ENCODE results near the gene ANKMY1. TPM values are rescaled to one million over a fixed set of nuclear protein-coding genes. Genes with fewer than 3 reads are reported as not detected.

Gene ANKMY1
- total RNA-seq, 4 donors from 2014 or later = 7.0 to 12.0 (median 8.9) TPM

GRCh38 chr2:240597419-240598181 lies 39.8 kb upstream of the ANKMY1 start:
- Histone ChIP-seq H3K4me1 (peaks cover 0 to 47% (median 0%) of the 10 kb centered on the region in 3 donors), H3K4me3 (no peak overlapping the region), H3K36me3 (peaks cover 0 to 96% of the 10 kb centered on the region in 2 donors), H3K27me3 (no peaks in the 10 kb centered on the region), H3K27ac (peak overlapping the region in 1 of 4 donors; percentile 53), H3K9me3 (no peaks in the 10 kb centered on the region)
- ATAC-seq = no peak
- no peak for TF ChIP-seq POLR2A (IDR thresholded peaks at IDR 0.05)
- TF ChIP-seq EP300 (IDR thresholded peaks at IDR 0.05) = no peak
- TF ChIP-seq POLR2AphosphoS5 (IDR thresholded peaks at IDR 0.05) = no peak
- TF ChIP-seq, protein P1, sequence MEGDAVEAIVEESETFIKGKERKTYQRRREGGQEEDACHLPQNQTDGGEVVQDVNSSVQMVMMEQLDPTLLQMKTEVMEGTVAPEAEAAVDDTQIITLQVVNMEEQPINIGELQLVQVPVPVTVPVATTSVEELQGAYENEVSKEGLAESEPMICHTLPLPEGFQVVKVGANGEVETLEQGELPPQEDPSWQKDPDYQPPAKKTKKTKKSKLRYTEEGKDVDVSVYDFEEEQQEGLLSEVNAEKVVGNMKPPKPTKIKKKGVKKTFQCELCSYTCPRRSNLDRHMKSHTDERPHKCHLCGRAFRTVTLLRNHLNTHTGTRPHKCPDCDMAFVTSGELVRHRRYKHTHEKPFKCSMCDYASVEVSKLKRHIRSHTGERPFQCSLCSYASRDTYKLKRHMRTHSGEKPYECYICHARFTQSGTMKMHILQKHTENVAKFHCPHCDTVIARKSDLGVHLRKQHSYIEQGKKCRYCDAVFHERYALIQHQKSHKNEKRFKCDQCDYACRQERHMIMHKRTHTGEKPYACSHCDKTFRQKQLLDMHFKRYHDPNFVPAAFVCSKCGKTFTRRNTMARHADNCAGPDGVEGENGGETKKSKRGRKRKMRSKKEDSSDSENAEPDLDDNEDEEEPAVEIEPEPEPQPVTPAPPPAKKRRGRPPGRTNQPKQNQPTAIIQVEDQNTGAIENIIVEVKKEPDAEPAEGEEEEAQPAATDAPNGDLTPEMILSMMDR (IDR thresholded peaks at IDR 0.05) = no peak
- 100% methylated on average over 1 of the region's 22 CpGs; no CpG with 5 or more reads in 1 of the 2 donors for WGBS, 2 donors (ENCODE audit: low coverage in 1 of 2)

DNA sequence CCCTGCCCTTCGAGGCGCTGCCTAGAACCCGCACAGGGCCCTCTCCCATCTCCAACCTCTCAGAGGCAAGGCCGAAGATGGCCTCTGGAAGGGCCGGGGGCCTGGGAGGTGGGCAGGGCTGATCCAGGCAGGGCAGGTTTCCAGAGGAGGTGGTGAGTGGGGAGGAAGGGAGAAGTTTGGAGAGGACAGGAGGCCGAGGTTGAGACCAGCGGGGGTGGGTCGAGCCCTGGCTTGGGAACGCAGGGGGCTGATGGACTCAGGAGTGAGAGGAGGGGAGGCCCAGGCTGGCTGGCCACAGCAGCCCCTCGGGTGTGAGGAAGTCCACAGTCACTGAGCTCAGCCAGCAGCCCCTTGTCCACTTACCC lies 39.2 kb upstream of the ANKMY1 start:
- H3K9me3 ChIP-seq = no peaks in the 10 kb centered on the region
- TF ChIP-seq, protein P1 (IDR thresholded peaks at IDR 0.05) = no peak
- TF ChIP-seq POLR2AphosphoS5 (IDR thresholded peaks at IDR 0.05) (no peak), EP300 (IDR thresholded peaks at IDR 0.05) (no peak), POLR2A (IDR thresholded peaks at IDR 0.05) (no peak)
- peaks cover 0 to 96% of the 10 kb centered on the region in 2 donors for H3K36me3 ChIP-seq
- H3K4me1 ChIP-seq = peaks cover 0 to 47% (median 0%) of the 10 kb centered on the region in 3 donors
- no peaks in the 10 kb centered on the region for H3K27me3 ChIP-seq
- ATAC-seq = no peak
- WGBS, 2 donors (ENCODE audit: low coverage in 1 of 2) = 88% methylated on average over 4 of the region's 10 CpGs; no CpG with 5 or more reads in 1 of the 2 donors
- peak overlapping the region in 1 of 4 donors; percentile 53 for H3K27ac ChIP-seq
- no peak overlapping the region for H3K4me3 ChIP-seq

DNA sequence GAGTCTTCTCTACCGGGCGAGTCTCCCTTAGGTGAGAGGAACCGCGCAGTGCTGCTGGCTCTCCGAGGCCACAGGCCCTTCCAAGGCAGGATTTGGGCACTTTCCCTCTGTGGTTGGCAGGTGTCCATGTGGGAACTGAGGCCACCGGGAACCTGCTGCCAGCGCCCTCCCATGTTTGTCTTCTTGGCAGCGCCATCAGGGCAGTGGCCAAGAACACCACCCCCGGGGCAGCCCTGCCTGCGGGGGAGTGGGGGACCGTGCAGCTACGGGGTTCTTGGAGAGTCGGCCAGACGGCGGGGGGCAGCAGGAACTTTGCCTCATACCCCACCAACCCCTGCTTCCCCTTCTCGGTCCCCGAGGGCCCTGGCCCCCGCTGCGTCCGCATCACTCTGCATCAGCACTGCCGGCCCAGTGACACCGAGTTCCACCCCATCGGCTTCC lies 38.7 kb upstream of the ANKMY1 start:
- no peaks in the 10 kb centered on the region for H3K9me3 ChIP-seq
- peak; percentile 65 for ATAC-seq
- 62 to 68% methylated on average over 5 of the region's 23 CpGs for WGBS, 2 donors (ENCODE audit: low coverage in 1 of 2)
- peak overlapping the region in 2 of 4 donors; percentile 16 to 53 for H3K27ac ChIP-seq
- H3K27me3 ChIP-seq = no peaks in the 10 kb centered on the region
- H3K36me3 ChIP-seq = peaks cover 0 to 98% of the 10 kb centered on the region in 2 donors
- peak overlapping the region in 1 of 2 donors; percentile 19 for H3K4me3 ChIP-seq
- TF ChIP-seq POLR2A (IDR thresholded peaks at IDR 0.05) = no peak
- TF ChIP-seq EP300 (IDR thresholded peaks at IDR 0.05) = no peak
- TF ChIP-seq POLR2AphosphoS5 (IDR thresholded peaks at IDR 0.05) = peak; percentile 72
- TF ChIP-seq, protein P1 (IDR thresholded peaks at IDR 0.05) = no peak
- H3K4me1 ChIP-seq = peaks cover 0 to 47% (median 0%) of the 10 kb centered on the region in 3 donors

GRCh38 chr2:240596080-240596460 lies 38.3 kb upstream of the ANKMY1 start:
- peak overlapping the region in 2 of 4 donors; percentile 16 to 53 for H3K27ac ChIP-seq

More at GRCh38 chr2:240596080-240596460, 38.3 kb upstream of the ANKMY1 start:
- WGBS, 2 donors (ENCODE audit: low coverage in 1 of 2) = 60 to 70% methylated on average over 1 to 2 of the region's 17 CpGs
- no peaks in the 10 kb centered on the region for H3K27me3 ChIP-seq
- peaks cover 0 to 98% of the 10 kb centered on the region in 2 donors for H3K36me3 ChIP-seq
- H3K4me3 ChIP-seq = peak overlapping the region in 1 of 2 donors; percentile 19
- peaks cover 0 to 47% (median 0%) of the 10 kb centered on the region in 3 donors for H3K4me1 ChIP-seq
- no peak for ATAC-seq
- TF ChIP-seq EP300 (IDR thresholded peaks at IDR 0.05) (no peak), POLR2AphosphoS5 (IDR thresholded peaks at IDR 0.05) (no peak), POLR2A (IDR thresholded peaks at IDR 0.05) (no peak)
- TF ChIP-seq, protein P1 (IDR thresholded peaks at IDR 0.05) = no peak
- no peaks in the 10 kb centered on the region for H3K9me3 ChIP-seq
